Breast epithelium (tissue), 4 donors: ENCODE measurements around the gene MIEF2. TPM values are rescaled to one million over a fixed set of nuclear protein-coding genes. Genes with fewer than 3 reads are reported as not detected.
A peak's percentile ranks its signal among the peaks of the same experiment; 100 is the strongest.

Experiments used
- DNase-seq, 2 donors: peaks; one replicate each; pipeline ENCODE4 v3.0.0-alpha.2; 2019; ENCODE audit warnings: low spot score in 2 of 2
- H3K27ac ChIP-seq, 2 donors: fragments of 200-600 bp; sonication (generic) in 1 of 2; one replicate each; pipeline ENCODE4 v1.5.1; 2016 to 2019; ENCODE audit warnings: mild to moderate bottlenecking in 1 of 2
- H3K27me3 ChIP-seq, 2 donors: fragments of 200-600 bp; sonication (generic) in 1 of 2; one replicate each; pipeline versions ENCODE4 v1.5.1 to v1.6.0; 2017 to 2019; ENCODE audit warnings: control low read depth in 1 of 2, mild to moderate bottlenecking in 1 of 2
- H3K36me3 ChIP-seq: fragments of 200-600 bp; one replicate; pipeline ENCODE4 v1.5.1; 2019
- H3K4me1 ChIP-seq, 2 donors: fragments of 200-600 bp; sonication (generic); one replicate each; pipeline ENCODE4 v1.5.1; 2016 to 2019; ENCODE audit warnings: control low read depth in 1 of 2
- H3K4me3 ChIP-seq, 3 donors: fragments of 200-600 bp; sonication (generic); 1 replicate in 2 of 3; 2 replicates in 1 of 3; pipeline ENCODE4 v1.5.1; 2016 to 2019; ENCODE audit warnings: mild to moderate bottlenecking in 3 of 3, moderate library complexity in 2 of 3
- H3K9me3 ChIP-seq, 2 donors: fragments of 200-600 bp; sonication (generic) in 1 of 2; one replicate each; pipeline ENCODE4 v1.5.1; 2016 to 2019; ENCODE audit warnings: control low read depth in 1 of 2
- POLR2A ChIP-seq: fragments of 450-650 bp; IDR thresholded peaks from one replicate; pipeline ENCODE4 v1.6.1; 2016; ENCODE audit warnings: antibody characterized with exemption, mild to moderate bottlenecking, moderate library complexity
- POLR2AphosphoS5 ChIP-seq, 3 donors: sonication (generic); formaldehyde crosslinking; IDR thresholded peaks; one replicate each; pipeline ENCODE4 v1.6.1; 2017; ENCODE audit warnings: antibody characterized with exemption in 3 of 3
- intact Hi-C: fragments of 100-400 bp; cut with DNase I; formaldehyde crosslinking; loops from one replicate; pipeline ENCODE4 v1.15.1; 2023; ENCODE audit warnings: low total_unique reads
- total RNA-seq, 3 donors: library from RNA; depleted of rRNA; stranded (reverse); fragments of >200 nt; gene quantifications; one replicate each; pipeline ENCODE4 v1.1.0, GENCODE V29; 2016
- TF ChIP-seq, protein P1 (sequence below), 3 donors: fragments of 450-650 bp; IDR thresholded peaks; one replicate each; pipeline ENCODE4 v1.5.1; 2016 to 2017; ENCODE audit warnings: antibody characterized with exemption in 3 of 3, mild to moderate bottlenecking in 3 of 3, moderate library complexity in 3 of 3

The MIEF2 gene
- total RNA-seq, 3 donors from 2014 or later, result 9.8 to 29.6 (median 19.0) TPM

DNA sequence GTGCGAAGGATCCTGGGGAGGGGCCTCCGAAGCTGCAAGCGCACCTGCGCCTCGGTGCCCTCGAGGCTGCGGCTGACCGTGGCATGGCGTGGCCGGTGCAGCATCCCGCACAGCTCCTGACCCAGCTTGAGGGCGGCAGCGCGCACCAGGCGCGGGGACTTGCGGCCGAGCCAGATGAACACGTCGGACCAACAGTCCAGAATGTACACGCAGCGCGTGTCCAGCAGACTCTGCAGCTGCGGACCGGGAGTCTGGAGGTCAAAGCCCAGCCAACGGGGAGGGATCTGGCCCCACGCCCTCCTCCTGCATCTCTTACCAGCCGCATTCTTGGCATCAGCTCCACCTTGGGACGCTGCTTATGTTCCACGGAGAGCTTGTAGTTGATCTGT lies 12.9 kb upstream of the MIEF2 start:
- Histone ChIP-seq H3K4me3 (peak overlapping the region in 1 of 3 donors; percentile 29), H3K27ac (peak overlapping the region in 1 of 2 donors; percentile 61), H3K4me1 (no peaks in the 10 kb centered on the region), H3K9me3 (no peaks in the 10 kb centered on the region), H3K27me3 (no peaks in the 10 kb centered on the region), H3K36me3 (peaks cover 7% of the 10 kb centered on the region)
- TF ChIP-seq, protein P1, sequence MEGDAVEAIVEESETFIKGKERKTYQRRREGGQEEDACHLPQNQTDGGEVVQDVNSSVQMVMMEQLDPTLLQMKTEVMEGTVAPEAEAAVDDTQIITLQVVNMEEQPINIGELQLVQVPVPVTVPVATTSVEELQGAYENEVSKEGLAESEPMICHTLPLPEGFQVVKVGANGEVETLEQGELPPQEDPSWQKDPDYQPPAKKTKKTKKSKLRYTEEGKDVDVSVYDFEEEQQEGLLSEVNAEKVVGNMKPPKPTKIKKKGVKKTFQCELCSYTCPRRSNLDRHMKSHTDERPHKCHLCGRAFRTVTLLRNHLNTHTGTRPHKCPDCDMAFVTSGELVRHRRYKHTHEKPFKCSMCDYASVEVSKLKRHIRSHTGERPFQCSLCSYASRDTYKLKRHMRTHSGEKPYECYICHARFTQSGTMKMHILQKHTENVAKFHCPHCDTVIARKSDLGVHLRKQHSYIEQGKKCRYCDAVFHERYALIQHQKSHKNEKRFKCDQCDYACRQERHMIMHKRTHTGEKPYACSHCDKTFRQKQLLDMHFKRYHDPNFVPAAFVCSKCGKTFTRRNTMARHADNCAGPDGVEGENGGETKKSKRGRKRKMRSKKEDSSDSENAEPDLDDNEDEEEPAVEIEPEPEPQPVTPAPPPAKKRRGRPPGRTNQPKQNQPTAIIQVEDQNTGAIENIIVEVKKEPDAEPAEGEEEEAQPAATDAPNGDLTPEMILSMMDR (IDR thresholded peaks at IDR 0.05), result no peak
- TF ChIP-seq POLR2A (no peak), POLR2AphosphoS5 (IDR thresholded peaks at IDR 0.05) (no peak)
- DNase-seq, result peak in 1 of 2 donors; percentile 48
- intact Hi-C loops, result no loop called here

DNA sequence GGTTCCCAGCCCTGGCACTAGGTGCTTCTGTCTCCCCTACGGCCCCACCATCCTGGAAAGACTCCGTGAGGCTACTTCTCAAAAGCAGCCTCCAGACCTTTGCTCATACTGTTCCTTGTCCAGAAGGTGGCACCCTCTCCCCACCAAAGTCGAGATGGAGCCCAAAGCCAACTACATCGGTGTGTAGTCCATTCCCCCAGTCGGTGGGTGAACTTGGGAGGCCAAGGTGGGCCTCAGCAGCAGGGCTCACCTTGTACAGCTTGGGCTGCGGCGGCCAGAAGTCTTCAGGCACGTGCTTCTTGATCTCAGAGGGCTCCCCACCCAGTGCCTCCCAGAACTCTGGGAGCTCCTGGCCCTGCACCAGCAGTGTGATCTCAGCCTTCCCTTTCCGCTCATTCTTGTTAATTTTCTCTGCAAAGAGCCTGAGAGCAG lies 12.1 kb upstream of the MIEF2 start:
- intact Hi-C loops, result no loop called here
- no peaks in the 10 kb centered on the region for H3K27me3 ChIP-seq
- H3K27ac ChIP-seq, result peak overlapping the region in 1 of 2 donors; percentile 61

GRCh38 chr17:18248811-18249210 lies 11.7 kb upstream of the MIEF2 start:
- TF ChIP-seq POLR2A (no peak), POLR2AphosphoS5 (IDR thresholded peaks at IDR 0.05) (no peak)
- TF ChIP-seq, protein P1 (IDR thresholded peaks at IDR 0.05), result no peak
- intact Hi-C loops, result no loop called here
- Histone ChIP-seq H3K4me1 (no peaks in the 10 kb centered on the region), H3K4me3 (no peak overlapping the region), H3K27me3 (no peaks in the 10 kb centered on the region), H3K27ac (peak overlapping the region in 1 of 2 donors; percentile 61), H3K36me3 (peaks cover 7% of the 10 kb centered on the region), H3K9me3 (no peaks in the 10 kb centered on the region)
- no peak for DNase-seq

More for the DNA sequence above, 12.1 kb upstream of the MIEF2 start:
- TF ChIP-seq POLR2A, result no peak
- TF ChIP-seq POLR2AphosphoS5 (IDR thresholded peaks at IDR 0.05), result peak in 1 of 3 donors; percentile 25
- TF ChIP-seq, protein P1 (IDR thresholded peaks at IDR 0.05), result peak; percentile 22 to 72 (median 63)
- Histone ChIP-seq H3K4me1 (no peaks in the 10 kb centered on the region), H3K4me3 (no peak overlapping the region), H3K9me3 (no peaks in the 10 kb centered on the region), H3K36me3 (peaks cover 7% of the 10 kb centered on the region)
- peak in 1 of 2 donors; percentile 53 for DNase-seq

GRCh38 chr17:18250259-18250658 lies 10.2 kb upstream of the MIEF2 start:
- H3K9me3 ChIP-seq, result no peaks in the 10 kb centered on the region
- TF ChIP-seq, protein P1 (IDR thresholded peaks at IDR 0.05), result no peak
- no peak for TF ChIP-seq POLR2AphosphoS5 (IDR thresholded peaks at IDR 0.05)
- TF ChIP-seq POLR2A, result no peak
- H3K4me1 ChIP-seq, result no peaks in the 10 kb centered on the region
- no peak for DNase-seq
- no peak overlapping the region for H3K27ac ChIP-seq
- intact Hi-C loops, result no loop called here
- H3K27me3 ChIP-seq, result no peaks in the 10 kb centered on the region
- H3K36me3 ChIP-seq, result peaks cover 7% of the 10 kb centered on the region
- no peak overlapping the region for H3K4me3 ChIP-seq

DNA sequence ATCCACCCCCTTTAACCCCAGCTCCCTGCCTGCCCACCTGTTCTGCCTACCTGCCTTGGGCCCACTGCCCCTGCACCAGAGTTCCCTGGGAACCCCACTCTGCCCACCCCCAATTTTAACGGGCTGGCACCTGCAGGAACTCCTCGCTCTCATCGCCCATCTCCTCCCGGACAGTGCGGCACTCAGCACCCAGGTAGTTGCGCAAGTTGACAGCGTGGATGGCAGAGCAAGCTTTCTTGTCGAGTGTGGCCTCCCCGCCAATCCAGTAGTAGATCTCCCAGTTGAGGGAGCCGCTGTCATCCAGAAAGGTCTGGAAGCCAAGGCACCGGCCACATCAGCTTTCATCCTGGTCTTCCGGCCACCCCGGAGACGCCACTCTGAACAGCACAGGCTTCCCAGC lies 9.8 kb upstream of the MIEF2 start:
- H3K36me3 ChIP-seq, result peaks cover 7% of the 10 kb centered on the region
- H3K27ac ChIP-seq, result no peak overlapping the region
- no peak overlapping the region for H3K4me3 ChIP-seq
- DNase-seq, result no peak
- intact Hi-C loops, result no loop called here
- H3K4me1 ChIP-seq, result no peaks in the 10 kb centered on the region
- TF ChIP-seq POLR2AphosphoS5 (IDR thresholded peaks at IDR 0.05) (no peak), POLR2A (no peak)
- TF ChIP-seq, protein P1 (IDR thresholded peaks at IDR 0.05), result no peak
- no peaks in the 10 kb centered on the region for H3K9me3 ChIP-seq
- H3K27me3 ChIP-seq, result no peaks in the 10 kb centered on the region
